Measurements from ENCODE around the gene ZNF319.
"Not testable (repeated sequence)": the region's sequence is repeated elsewhere in the genome, so short reads cannot be mapped to it uniquely, and the experiment has no call there.

DNA sequence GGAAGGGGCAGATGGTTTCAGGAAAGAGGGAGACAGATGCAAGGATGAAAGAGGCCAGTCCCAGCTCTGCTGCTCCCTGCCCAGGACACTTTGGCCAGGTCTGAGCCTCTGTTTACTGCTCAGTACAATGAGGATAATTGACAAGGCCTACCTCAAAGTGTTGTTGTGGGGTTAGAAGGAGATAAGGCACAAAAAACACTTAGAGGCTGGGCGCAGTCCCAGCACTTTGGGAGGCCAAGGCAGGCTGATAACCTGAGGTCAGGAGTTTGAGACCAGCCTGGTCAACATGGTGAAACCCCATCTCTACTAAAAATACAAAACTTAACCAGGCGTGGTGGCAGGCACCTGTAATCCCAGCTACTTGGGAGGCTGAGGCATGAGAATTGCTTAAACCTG, 22.4 kb downstream of the ZNF319 start:
- TF ChIP-seq, protein P1, sequence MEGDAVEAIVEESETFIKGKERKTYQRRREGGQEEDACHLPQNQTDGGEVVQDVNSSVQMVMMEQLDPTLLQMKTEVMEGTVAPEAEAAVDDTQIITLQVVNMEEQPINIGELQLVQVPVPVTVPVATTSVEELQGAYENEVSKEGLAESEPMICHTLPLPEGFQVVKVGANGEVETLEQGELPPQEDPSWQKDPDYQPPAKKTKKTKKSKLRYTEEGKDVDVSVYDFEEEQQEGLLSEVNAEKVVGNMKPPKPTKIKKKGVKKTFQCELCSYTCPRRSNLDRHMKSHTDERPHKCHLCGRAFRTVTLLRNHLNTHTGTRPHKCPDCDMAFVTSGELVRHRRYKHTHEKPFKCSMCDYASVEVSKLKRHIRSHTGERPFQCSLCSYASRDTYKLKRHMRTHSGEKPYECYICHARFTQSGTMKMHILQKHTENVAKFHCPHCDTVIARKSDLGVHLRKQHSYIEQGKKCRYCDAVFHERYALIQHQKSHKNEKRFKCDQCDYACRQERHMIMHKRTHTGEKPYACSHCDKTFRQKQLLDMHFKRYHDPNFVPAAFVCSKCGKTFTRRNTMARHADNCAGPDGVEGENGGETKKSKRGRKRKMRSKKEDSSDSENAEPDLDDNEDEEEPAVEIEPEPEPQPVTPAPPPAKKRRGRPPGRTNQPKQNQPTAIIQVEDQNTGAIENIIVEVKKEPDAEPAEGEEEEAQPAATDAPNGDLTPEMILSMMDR (IDR thresholded peaks at IDR 0.05): not testable (repeated sequence)
- not testable (repeated sequence) for TF ChIP-seq POLR2A (IDR thresholded peaks at IDR 0.05)

Data from Peyer's patch (tissue), 4 donors.